Left forelimb (tissue), 1 donor: Measurements from ENCODE around the gene GPR35.
"Not testable (repeated sequence)": the region's sequence is repeated elsewhere in the genome, so short reads cannot be mapped to it uniquely, and the experiment has no call there.

Experiments
- DNase-seq: peaks from one replicate; pipeline ENCODE4 v3.0.0-alpha.2; 2018; ENCODE audit warnings: low spot score

The GPR35 gene

GRCh38 chr2:240639566-240639965 is 14.3 kb downstream of the GPR35 start:
- no peak for DNase-seq

- DNase-seq, result no peak
Measured at GRCh38 chr2:240640939-240641338, 15.7 kb downstream of the GPR35 start.

- no peak for DNase-seq
Measured at GRCh38 chr2:240642061-240642805, 17.0 kb downstream of the GPR35 start.

DNA sequence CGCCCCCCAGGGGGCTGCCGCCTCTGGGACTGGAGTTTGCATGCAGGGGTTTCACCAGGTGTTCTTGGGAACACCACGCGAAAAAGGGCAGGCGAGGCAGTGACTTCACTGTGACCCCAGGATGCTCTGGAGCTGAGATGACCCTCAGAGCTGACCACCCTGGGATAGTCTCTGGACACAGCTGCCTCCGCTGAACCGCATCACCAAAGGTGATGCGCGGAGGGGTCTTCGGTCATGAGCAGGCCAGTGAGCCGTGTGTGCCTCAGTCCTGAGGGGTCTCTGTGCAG is 17.5 kb downstream of the GPR35 start:
- no peak for DNase-seq

GRCh38 chr2:240643093-240643810 is 18.0 kb downstream of the GPR35 start:
- no peak for DNase-seq

- DNase-seq, result no peak
Measured at GRCh38 chr2:240643811-240644150, 18.5 kb downstream of the GPR35 start.

GRCh38 chr2:240644171-240644651 is 18.9 kb downstream of the GPR35 start:
- DNase-seq, result peak; percentile 40

DNA sequence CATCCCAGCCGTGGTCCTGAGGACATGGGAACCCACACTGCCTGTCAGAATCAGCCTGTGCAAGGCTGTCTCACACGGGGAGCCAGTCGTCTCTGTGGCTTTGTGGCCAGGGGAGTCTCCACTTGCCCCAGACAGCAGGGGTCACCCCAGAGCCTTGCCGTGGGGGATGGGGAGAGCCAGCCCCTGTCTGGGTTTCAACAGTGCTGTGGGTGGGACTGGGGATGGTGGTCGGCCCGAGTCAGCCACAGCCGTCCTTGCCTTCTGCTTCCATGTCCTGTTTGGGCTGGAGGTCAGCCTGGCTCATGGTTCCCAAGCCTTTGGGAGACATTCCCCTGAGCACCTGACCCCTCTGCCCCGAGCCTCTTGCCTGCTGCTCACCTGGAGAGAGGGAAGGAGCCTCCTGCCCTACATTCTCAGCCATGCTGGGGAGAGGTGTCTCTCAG is 19.6 kb downstream of the GPR35 start:
- DNase-seq, result peak; percentile 59

DNA sequence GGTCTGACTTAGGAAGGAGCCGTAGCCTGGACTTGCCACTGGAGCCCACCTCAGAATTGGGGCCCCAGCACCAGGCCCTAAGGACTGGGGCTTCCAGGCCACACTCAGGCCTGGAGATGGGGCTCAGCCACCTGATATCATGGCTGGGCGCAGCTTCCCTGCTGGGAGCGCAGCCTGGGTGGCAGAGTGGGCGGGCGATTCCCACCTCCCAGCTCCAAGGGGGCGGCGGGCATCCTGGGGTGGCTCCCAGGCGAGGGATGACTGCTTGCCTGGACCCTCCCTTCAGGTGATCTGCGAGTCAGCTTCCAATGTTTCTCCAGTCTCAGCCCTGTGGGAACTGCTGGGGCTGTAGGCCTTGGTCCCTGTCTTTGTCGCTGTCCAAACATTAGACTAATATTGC is 20.1 kb downstream of the GPR35 start:
- peak; percentile 44 for DNase-seq

DNA sequence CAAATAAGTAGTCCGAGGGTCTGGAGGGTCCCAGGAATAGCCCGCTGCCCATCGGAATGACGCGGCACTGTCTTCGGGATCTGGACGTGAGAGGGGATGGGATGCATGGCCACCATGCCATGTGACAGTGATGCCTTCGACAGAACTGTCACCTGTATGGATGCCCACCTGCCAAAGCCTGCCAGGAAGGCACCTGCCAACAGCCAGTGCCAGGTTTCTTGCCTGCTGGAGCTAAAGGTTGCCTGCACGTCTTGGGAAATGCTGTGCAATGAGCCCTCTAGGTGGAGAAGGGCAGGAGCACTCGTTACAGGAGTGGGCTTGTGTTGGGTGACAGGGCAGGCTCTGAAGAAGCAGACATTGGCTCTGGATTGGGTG is 20.5 kb downstream of the GPR35 start:
- DNase-seq, result peak; percentile 53

GRCh38 chr2:240646176-240646899 is 21.1 kb downstream of the GPR35 start:
- DNase-seq, result peak; percentile 67

DNA sequence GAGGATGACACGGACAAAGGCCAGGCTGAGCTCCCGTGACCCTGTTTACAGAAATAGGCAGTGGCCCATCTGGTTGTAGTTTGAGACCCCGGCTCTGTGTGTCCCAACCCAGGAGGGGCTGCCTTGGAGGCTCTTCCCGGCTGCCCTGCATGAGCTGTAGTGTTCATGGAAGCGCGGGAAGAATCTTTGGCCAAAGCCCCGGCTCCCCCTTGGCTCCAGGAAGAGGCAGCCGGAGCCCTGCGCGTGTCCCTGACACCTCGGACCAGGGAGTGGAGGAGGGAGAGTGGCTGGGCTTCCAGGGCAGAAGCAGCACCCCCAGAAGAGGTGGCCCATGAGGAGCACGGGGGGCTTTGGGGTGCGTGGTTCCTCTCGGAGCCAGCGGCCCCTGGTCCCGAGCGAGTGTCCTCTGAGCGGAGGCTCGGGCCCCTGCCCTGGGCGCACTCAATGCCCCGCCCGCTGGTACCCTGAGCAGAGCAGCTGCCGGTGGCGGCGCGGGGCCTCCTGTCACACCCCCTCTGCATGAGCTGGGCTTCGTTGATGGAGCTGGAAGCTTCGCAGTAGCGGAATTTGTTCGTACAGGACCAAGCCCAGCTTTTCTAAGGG is 21.7 kb downstream of the GPR35 start:
- no peak for DNase-seq

- no peak for DNase-seq
Measured at GRCh38 chr2:240647503-240648154, 22.3 kb downstream of the GPR35 start.

GRCh38 chr2:240648155-240648649 is 22.9 kb downstream of the GPR35 start:
- no peak for DNase-seq

DNA sequence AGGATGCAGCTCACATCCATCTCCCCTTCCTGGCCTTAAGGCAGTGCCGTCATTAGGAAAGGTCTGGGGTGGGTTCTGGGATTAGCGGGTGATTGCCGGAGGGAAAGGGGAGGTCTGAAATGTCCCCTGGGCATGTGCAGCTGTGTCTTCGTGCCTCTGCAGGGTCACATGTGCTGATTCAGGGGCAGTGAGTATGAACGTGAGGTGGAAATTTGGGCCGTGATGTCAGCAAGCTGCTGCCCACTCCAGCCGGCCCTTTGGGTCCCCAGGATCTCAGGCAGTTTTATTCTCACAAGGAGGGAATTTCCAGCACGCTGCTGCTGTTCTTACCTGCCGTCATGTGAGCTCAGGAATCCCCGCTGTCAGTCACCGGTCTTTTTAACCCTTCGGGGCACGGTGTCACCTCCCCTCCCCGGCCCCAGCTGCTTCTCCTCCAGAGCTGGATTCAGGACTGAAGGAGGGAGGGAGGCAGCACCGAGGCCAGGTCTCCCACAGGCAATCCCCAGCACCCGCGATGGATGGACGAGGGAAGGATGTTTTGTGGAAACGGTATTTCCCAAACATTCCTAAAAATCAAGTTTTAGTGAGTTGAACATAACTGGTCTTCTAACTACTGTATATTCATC is 23.5 kb downstream of the GPR35 start:
- DNase-seq, result no peak

- no peak for DNase-seq
Measured at GRCh38 chr2:240649331-240649730, 24.1 kb downstream of the GPR35 start.

GRCh38 chr2:240650254-240650965 is 25.1 kb downstream of the GPR35 start:
- no peak for DNase-seq

DNA sequence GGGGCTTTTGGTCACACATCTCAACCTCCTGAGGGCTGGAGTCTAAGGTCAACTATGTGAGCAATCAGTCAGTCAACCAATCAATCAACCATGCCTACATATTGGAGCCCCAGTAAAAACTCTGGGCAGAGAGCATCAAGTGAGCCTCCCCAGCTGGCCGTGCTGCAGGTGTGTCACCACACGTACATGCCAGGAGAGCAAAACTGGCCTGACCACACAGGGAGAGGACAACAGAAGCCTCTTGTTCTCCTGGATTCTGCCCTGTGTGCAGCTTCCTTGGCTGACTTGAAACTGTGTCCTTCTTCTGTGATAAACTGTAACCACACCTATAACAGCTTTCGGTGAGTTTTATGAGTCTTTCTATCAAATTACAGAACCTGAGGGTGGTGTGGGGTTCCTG is 25.9 kb downstream of the GPR35 start:
- DNase-seq, result no peak

GRCh38 chr2:240655931-240656886 is 30.9 kb downstream of the GPR35 start:
- DNase-seq, result no peak

- not testable (repeated sequence) for DNase-seq
Measured at GRCh38 chr2:240659883-240660282, 34.6 kb downstream of the GPR35 start.
